Neural progenitor cell (in vitro differentiated cells): ENCODE data around the gene OPHN1.

Experiments used
- CTCF ChIP-seq: fragments of 200-600 bp; sonication (generic); IDR thresholded peaks from 2 replicates; pipeline ENCODE4 v1.5.1; 2017; ENCODE audit warnings: antibody characterized with exemption, mild to moderate bottlenecking
- EZH2 ChIP-seq: fragments of 200-600 bp; sonication (generic); IDR thresholded peaks from 2 replicates; pipeline ENCODE4 v1.6.1; 2017; ENCODE audit warnings: antibody characterized with exemption, mild to moderate bottlenecking, moderate library complexity

DNA sequence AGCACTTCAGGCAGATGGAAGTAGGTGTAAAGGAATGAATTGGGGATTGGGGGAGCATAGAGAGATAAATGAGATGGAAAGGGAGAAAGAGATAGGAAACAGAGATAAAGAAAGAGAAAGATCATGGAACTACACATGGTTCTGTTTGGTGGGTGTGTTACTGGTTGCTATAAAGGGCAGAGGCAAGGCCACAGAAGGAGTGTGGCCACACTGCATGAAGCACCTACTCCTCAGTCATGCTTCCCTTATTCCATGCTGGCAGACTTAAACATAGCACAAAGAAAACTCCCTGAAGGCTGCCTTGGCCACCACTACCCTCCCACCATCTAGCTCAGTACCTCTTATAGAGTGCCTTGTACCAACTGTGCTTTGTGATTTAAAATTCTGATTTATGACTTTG lies 56.9 kb downstream of the OPHN1 start:
- TF ChIP-seq EZH2 = no peak
- TF ChIP-seq CTCF = no peak
